SK-N-SH treated with all-trans-retinoic acid at 6 μM for 48 hours (cell line): ENCODE results near the gene SOX10.

Source experiments
- ATAC-seq: fragments of 200-7000 bp; cut with Tn5 transposase; 3 replicates; pipeline ENCODE4 v1.9.1; 2020; ENCODE audit warnings: mild to moderate bottlenecking, moderate library complexity
- ARNTL ChIP-seq: fragments of 450-650 bp; formaldehyde crosslinking; IDR thresholded peaks from 2 replicates; pipeline ENCODE4 v1.5.0; 2020; ENCODE audit warnings: low read depth, mild to moderate bottlenecking, moderate library complexity, borderline replicate concordance
- CSRNP3 ChIP-seq: fragments of 250-450 bp; sonication (Bioruptor Pico); IDR thresholded peaks from 2 replicates; pipeline ENCODE4 v1.5.1; 2021; ENCODE audit warnings: mild to moderate bottlenecking, moderate library complexity
- ESRRG ChIP-seq: fragments of 250-450 bp; sonication (Bioruptor Pico); IDR thresholded peaks from 2 replicates; pipeline ENCODE4 v1.6.1; 2021; ENCODE audit warnings: mild to moderate bottlenecking
- GLIS3 ChIP-seq: fragments of 250-450 bp; sonication (Bioruptor Pico); IDR thresholded peaks from 2 replicates; pipeline ENCODE4 v1.5.0; 2020; ENCODE audit warnings: mild to moderate bottlenecking, moderate library complexity
- OSR1 ChIP-seq: fragments of 250-450 bp; sonication (Bioruptor Pico); IDR thresholded peaks from 2 replicates; pipeline ENCODE4 v1.8.0; 2022; ENCODE audit warnings: moderate library complexity, mild to moderate bottlenecking, inconsistent platforms
- PPARA ChIP-seq: fragments of 250-450 bp; sonication (Bioruptor Pico); IDR thresholded peaks from 2 replicates; pipeline ENCODE4 v1.5.0; 2020; ENCODE audit warnings: mild to moderate bottlenecking, borderline replicate concordance
- RARB ChIP-seq: fragments of 250-450 bp; sonication (Bioruptor Pico); IDR thresholded peaks from 2 replicates; pipeline ENCODE4 v1.8.0; 2021; ENCODE audit warnings: mild to moderate bottlenecking, moderate library complexity
- SNAI2 ChIP-seq: fragments of 250-450 bp; sonication (Bioruptor Pico); IDR thresholded peaks from 2 replicates; pipeline ENCODE4 v1.5.0; 2020; ENCODE audit warnings: mild to moderate bottlenecking, moderate library complexity
- TCF4 ChIP-seq: fragments of 250-450 bp; sonication (Bioruptor Pico); IDR thresholded peaks from 2 replicates; pipeline ENCODE4 v1.8.0; 2021; ENCODE audit warnings: mild to moderate bottlenecking, moderate library complexity, borderline replicate concordance
- TOX ChIP-seq: fragments of 250-450 bp; sonication (Bioruptor Pico); IDR thresholded peaks from 2 replicates; pipeline ENCODE4 v1.8.0; 2021; ENCODE audit warnings: mild to moderate bottlenecking, moderate library complexity, borderline replicate concordance
- ZC3H10 ChIP-seq: fragments of 250-450 bp; sonication (Bioruptor Pico); IDR thresholded peaks from 2 replicates; pipeline ENCODE4 v1.5.1; 2021; ENCODE audit warnings: mild to moderate bottlenecking, moderate library complexity
- ZFP3 ChIP-seq: fragments of 250-450 bp; sonication (Bioruptor Pico); IDR thresholded peaks from 2 replicates; pipeline ENCODE4 v1.5.0; 2020; ENCODE audit warnings: mild to moderate bottlenecking, moderate library complexity
- ZFP30 ChIP-seq: fragments of 450-650 bp; formaldehyde crosslinking; IDR thresholded peaks from 2 replicates; pipeline ENCODE4 v1.5.0; 2022; ENCODE audit warnings: mild to moderate bottlenecking, moderate library complexity
- ZNF565 ChIP-seq: fragments of 450-650 bp; formaldehyde crosslinking; conservative IDR thresholded peaks from 2 replicates; pipeline ENCODE4 v1.5.0; 2020; ENCODE audit warnings: low read depth, mild to moderate bottlenecking, moderate library complexity
- ZNF70 ChIP-seq: fragments of 450-650 bp; formaldehyde crosslinking; IDR thresholded peaks from 2 replicates; pipeline ENCODE4 v1.5.0; 2020; ENCODE audit warnings: mild to moderate bottlenecking, moderate library complexity
- ZNF8 ChIP-seq: fragments of 450-650 bp; formaldehyde crosslinking; IDR thresholded peaks from 2 replicates; pipeline ENCODE4 v1.5.0; 2020; ENCODE audit warnings: mild to moderate bottlenecking, moderate library complexity
- TF ChIP-seq, protein P1 (sequence below): fragments of 250-450 bp; sonication (Bioruptor Pico); IDR thresholded peaks from 2 replicates; pipeline ENCODE4 v1.5.1; 2020; ENCODE audit warnings: low read depth, mild to moderate bottlenecking, moderate library complexity
- TF ChIP-seq, protein P2 (sequence below): fragments of 250-450 bp; sonication (Bioruptor Pico); IDR thresholded peaks from 2 replicates; pipeline ENCODE4 v1.8.0; 2021; ENCODE audit warnings: low read depth, mild to moderate bottlenecking, moderate library complexity, borderline replicate concordance
- TF ChIP-seq, protein P3 (sequence below): fragments of 250-450 bp; sonication (Bioruptor Pico); IDR thresholded peaks from 2 replicates; pipeline ENCODE4 v1.8.0; 2020; ENCODE audit warnings: mild to moderate bottlenecking, moderate library complexity, borderline replicate concordance

SOX10 gene

GRCh38 chr22:37932401-37932800 is 52.0 kb downstream of the SOX10 start (continued):
- TF ChIP-seq, protein P1, sequence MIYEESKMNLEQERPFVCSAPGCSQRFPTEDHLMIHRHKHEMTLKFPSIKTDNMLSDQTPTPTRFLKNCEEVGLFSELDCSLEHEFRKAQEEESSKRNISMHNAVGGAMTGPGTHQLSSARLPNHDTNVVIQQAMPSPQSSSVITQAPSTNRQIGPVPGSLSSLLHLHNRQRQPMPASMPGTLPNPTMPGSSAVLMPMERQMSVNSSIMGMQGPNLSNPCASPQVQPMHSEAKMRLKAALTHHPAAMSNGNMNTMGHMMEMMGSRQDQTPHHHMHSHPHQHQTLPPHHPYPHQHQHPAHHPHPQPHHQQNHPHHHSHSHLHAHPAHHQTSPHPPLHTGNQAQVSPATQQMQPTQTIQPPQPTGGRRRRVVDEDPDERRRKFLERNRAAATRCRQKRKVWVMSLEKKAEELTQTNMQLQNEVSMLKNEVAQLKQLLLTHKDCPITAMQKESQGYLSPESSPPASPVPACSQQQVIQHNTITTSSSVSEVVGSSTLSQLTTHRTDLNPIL (CRISPR knock-in tag) = no peak
- TF ChIP-seq, protein P2, sequence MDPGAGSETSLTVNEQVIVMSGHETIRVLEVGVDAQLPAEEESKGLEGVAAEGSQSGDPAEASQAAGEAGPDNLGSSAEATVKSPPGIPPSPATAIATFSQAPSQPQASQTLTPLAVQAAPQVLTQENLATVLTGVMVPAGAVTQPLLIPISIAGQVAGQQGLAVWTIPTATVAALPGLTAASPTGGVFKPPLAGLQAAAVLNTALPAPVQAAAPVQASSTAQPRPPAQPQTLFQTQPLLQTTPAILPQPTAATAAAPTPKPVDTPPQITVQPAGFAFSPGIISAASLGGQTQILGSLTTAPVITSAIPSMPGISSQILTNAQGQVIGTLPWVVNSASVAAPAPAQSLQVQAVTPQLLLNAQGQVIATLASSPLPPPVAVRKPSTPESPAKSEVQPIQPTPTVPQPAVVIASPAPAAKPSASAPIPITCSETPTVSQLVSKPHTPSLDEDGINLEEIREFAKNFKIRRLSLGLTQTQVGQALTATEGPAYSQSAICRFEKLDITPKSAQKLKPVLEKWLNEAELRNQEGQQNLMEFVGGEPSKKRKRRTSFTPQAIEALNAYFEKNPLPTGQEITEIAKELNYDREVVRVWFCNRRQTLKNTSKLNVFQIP (CRISPR knock-in tag) = no peak
- TF ChIP-seq ZFP3 (CRISPR knock-in tag) = no peak
- TF ChIP-seq TCF4 (CRISPR knock-in tag) = no peak
- no peak for TF ChIP-seq CSRNP3 (CRISPR knock-in tag)
- TF ChIP-seq ZC3H10 (CRISPR knock-in tag) = no peak
- TF ChIP-seq PPARA (CRISPR knock-in tag) = no peak
- no peak for TF ChIP-seq SNAI2 (CRISPR knock-in tag)
- no peak for TF ChIP-seq ESRRG (CRISPR knock-in tag)
- TF ChIP-seq GLIS3 (CRISPR knock-in tag) = no peak
- TF ChIP-seq, all 23 proteins: peak for 0

DNA sequence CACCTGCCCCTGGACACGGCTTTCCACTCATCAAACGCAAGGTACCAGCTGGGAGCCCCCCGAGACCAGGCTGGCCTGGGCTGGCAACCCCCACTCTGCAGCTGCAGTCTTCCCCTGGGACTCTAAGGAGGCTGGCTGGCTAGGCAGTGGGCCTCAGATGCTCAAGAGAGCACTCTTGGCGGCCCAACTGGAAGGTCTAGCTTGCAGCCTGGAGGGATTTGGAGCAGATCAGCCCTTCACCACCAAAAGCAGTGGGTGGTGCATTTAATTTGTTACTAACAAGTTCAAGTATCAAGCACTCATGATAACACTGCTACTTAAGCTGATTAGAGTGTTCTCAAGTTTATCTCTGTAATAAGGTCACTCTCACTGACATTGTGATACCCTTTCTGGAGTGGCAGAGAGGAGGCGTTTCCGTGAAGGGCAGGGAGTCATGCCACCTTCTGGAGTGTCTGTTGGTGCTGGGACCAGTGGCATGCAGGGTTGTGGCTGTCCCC is 52.4 kb downstream of the SOX10 start:
- TF ChIP-seq RARB (CRISPR knock-in tag) = no peak
- TF ChIP-seq, protein P2 (CRISPR knock-in tag) = no peak
- no peak for ATAC-seq

GRCh38 chr22:37930952-37931440 is 53.4 kb downstream of the SOX10 start:
- ATAC-seq = no peak
- TF ChIP-seq ESRRG (CRISPR knock-in tag) (no peak), GLIS3 (CRISPR knock-in tag) (no peak), ZNF70 (CRISPR knock-in tag) (no peak), RARB (CRISPR knock-in tag) (no peak), OSR1 (CRISPR knock-in tag) (no peak), ZNF565 (CRISPR knock-in tag) (no peak), TOX (CRISPR knock-in tag) (no peak), ZFP3 (CRISPR knock-in tag) (no peak), TCF4 (CRISPR knock-in tag) (no peak), ZNF8 (CRISPR knock-in tag) (no peak), CSRNP3 (CRISPR knock-in tag) (no peak), ARNTL (CRISPR knock-in tag) (no peak), ZC3H10 (CRISPR knock-in tag) (no peak), ZFP30 (CRISPR knock-in tag) (no peak)
- TF ChIP-seq, protein P1 (CRISPR knock-in tag) = no peak
- TF ChIP-seq, protein P3, sequence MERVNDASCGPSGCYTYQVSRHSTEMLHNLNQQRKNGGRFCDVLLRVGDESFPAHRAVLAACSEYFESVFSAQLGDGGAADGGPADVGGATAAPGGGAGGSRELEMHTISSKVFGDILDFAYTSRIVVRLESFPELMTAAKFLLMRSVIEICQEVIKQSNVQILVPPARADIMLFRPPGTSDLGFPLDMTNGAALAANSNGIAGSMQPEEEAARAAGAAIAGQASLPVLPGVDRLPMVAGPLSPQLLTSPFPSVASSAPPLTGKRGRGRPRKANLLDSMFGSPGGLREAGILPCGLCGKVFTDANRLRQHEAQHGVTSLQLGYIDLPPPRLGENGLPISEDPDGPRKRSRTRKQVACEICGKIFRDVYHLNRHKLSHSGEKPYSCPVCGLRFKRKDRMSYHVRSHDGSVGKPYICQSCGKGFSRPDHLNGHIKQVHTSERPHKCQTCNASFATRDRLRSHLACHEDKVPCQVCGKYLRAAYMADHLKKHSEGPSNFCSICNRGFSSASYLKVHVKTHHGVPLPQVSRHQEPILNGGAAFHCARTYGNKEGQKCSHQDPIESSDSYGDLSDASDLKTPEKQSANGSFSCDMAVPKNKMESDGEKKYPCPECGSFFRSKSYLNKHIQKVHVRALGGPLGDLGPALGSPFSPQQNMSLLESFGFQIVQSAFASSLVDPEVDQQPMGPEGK (CRISPR knock-in tag) = no peak
- TF ChIP-seq, protein P2 (CRISPR knock-in tag) = no peak
